SU-DHL-6 (cell line): Measurements from ENCODE around the gene ADARB2.

Experiments used
- H2AFZ ChIP-seq: fragments of 200-600 bp; sonication (generic); 2 replicates; pipeline ENCODE4 v1.6.1; 2014; ENCODE audit warnings: low read depth, mild to moderate bottlenecking, moderate library complexity, mixed read lengths, antibody characterized with exemption, low read length; ENCODE audit not compliant: severe bottlenecking
- H3F3A ChIP-seq: fragments of 200-600 bp; shearing (Covaris generic); 2 replicates; pipeline ENCODE4 v1.6.0; 2016; ENCODE audit warnings: antibody characterized with exemption, mild to moderate bottlenecking; ENCODE audit not compliant: insufficient read depth
- H3K27ac ChIP-seq: fragments of 200-600 bp; sonication (generic); 2 replicates; pipeline ENCODE4 v1.5.1; 2016; ENCODE audit warnings: low read depth, mild to moderate bottlenecking, low read length, moderate library complexity, mixed read lengths
- H3K27me3 ChIP-seq: fragments of 200-600 bp; sonication (generic), shearing (Covaris generic); 2 replicates; pipeline ENCODE4 v1.6.0; 2014; ENCODE audit warnings: mild to moderate bottlenecking, low read length
- H3K36me3 ChIP-seq: fragments of 200-600 bp; sonication (generic); 2 replicates; pipeline ENCODE4 v1.6.1; 2014; ENCODE audit warnings: mild to moderate bottlenecking, low read length, mixed read lengths
- H3K4me2 ChIP-seq: fragments of 300-600, 200-600 bp; shearing (Covaris generic), sonication (generic); 2 replicates; pipeline ENCODE4 v1.6.0; 2014; ENCODE audit warnings: low read length, low read depth, mild to moderate bottlenecking; ENCODE audit not compliant: poor library complexity, severe bottlenecking
- H3K4me3 ChIP-seq: fragments of 200-600 bp; sonication (generic); 2 replicates; pipeline ENCODE4 v1.5.1; 2014; ENCODE audit warnings: antibody characterized with exemption, low read length, mild to moderate bottlenecking, mixed read lengths; ENCODE audit not compliant: insufficient read depth, poor library complexity, severe bottlenecking
- H3K79me2 ChIP-seq: fragments of 200-600 bp; sonication (generic); 2 replicates; pipeline ENCODE4 v1.6.1; 2014; ENCODE audit warnings: mild to moderate bottlenecking, low read length, moderate library complexity; ENCODE audit not compliant: insufficient read depth
- H3K9ac ChIP-seq: fragments of 200-600 bp; sonication (generic); 2 replicates; pipeline ENCODE4 v1.7.0; 2014; ENCODE audit warnings: mild to moderate bottlenecking, low read length
- H3K9me2 ChIP-seq: fragments of 200-600 bp; sonication (generic); replicated peaks from 2 replicates; pipeline ENCODE4 v1.6.1; 2014; ENCODE audit warnings: low read length; ENCODE audit not compliant: insufficient read depth
- H3K9me3 ChIP-seq: fragments of 200-600 bp; sonication (generic); 2 replicates; pipeline ENCODE4 v1.6.1; 2014; ENCODE audit warnings: low read length, mixed read lengths; ENCODE audit not compliant: insufficient read depth
- H4K20me1 ChIP-seq: fragments of 200-600 bp; sonication (generic); 2 replicates; pipeline ENCODE4 v1.6.1; 2014; ENCODE audit warnings: low read depth, mild to moderate bottlenecking, antibody characterized with exemption, low read length, moderate library complexity, mixed read lengths
- CTCF ChIP-seq: fragments of 200-600 bp; sonication (generic); IDR thresholded peaks from one replicate; pipeline ENCODE4 v1.5.1; 2017; ENCODE audit warnings: antibody characterized with exemption, mild to moderate bottlenecking, low read length, moderate library complexity; ENCODE audit not compliant: insufficient read depth, poor library complexity, severe bottlenecking
- EZH2phosphoT487 ChIP-seq: fragments of 200-600 bp; sonication (generic), shearing (Covaris generic); conservative IDR thresholded peaks from 2 replicates; pipeline ENCODE4 v1.6.1; 2018; ENCODE audit warnings: mild to moderate bottlenecking, antibody characterized with exemption, low read length, moderate library complexity, mixed read lengths

ADARB2 gene

GRCh38 chr10:1359626-1359955, 377.7 kb downstream of the ADARB2 start:
- Histone ChIP-seq H3K4me2 (no peak overlapping the region), H4K20me1 (no peaks in the 10 kb centered on the region), H3K9me3 (no peaks in the 10 kb centered on the region), H3F3A (no peaks in the 10 kb centered on the region), H3K9me2 (no peaks in the 10 kb centered on the region), H2AFZ (no peak overlapping the region), H3K36me3 (no peaks in the 10 kb centered on the region), H3K79me2 (no peaks in the 10 kb centered on the region), H3K9ac (no peak overlapping the region), H3K4me3 (no peak overlapping the region), H3K27ac (no peak overlapping the region), H3K27me3 (no peaks in the 10 kb centered on the region)
- TF ChIP-seq EZH2phosphoT487 (no peak), CTCF (no peak)

- Histone ChIP-seq H3K27me3 (no peaks in the 10 kb centered on the region), H3K79me2 (no peaks in the 10 kb centered on the region), H3F3A (no peaks in the 10 kb centered on the region), H3K9me3 (no peaks in the 10 kb centered on the region), H3K9ac (no peak overlapping the region), H3K4me3 (no peak overlapping the region), H3K4me2 (no peak overlapping the region), H3K27ac (no peak overlapping the region), H3K36me3 (no peaks in the 10 kb centered on the region), H2AFZ (no peak overlapping the region), H3K9me2 (no peaks in the 10 kb centered on the region), H4K20me1 (no peaks in the 10 kb centered on the region)
- TF ChIP-seq EZH2phosphoT487 (no peak), CTCF (no peak)
These were observed 378.3 kb downstream of the ADARB2 start for GRCh38 chr10:1358860-1359625.

GRCh38 chr10:1358147-1358546, 379.2 kb downstream of the ADARB2 start:
- H3K27me3 ChIP-seq: no peaks in the 10 kb centered on the region
- no peak overlapping the region for H3K27ac ChIP-seq
- H3F3A ChIP-seq: no peaks in the 10 kb centered on the region
- no peaks in the 10 kb centered on the region for H3K36me3 ChIP-seq
- no peak overlapping the region for H3K9ac ChIP-seq
- H3K79me2 ChIP-seq: no peaks in the 10 kb centered on the region
- no peak overlapping the region for H3K4me3 ChIP-seq
- H2AFZ ChIP-seq: no peak overlapping the region
- H4K20me1 ChIP-seq: no peaks in the 10 kb centered on the region
- no peaks in the 10 kb centered on the region for H3K9me2 ChIP-seq
- no peak overlapping the region for H3K4me2 ChIP-seq
- no peaks in the 10 kb centered on the region for H3K9me3 ChIP-seq
- TF ChIP-seq EZH2phosphoT487: no peak
- no peak for TF ChIP-seq CTCF
